D721Med (cell line): ENCODE measurements around the gene DSCAM.

Experiments
- DNase-seq: peaks from one replicate; pipeline ENCODE4 v3.0.0; 2011; ENCODE audit warnings: low spot score; ENCODE audit not compliant: insufficient read length
- FAIRE-seq: peaks from 2 replicates; lab custom pipeline; 2011; peaks lifted over from hg19 to GRCh38; lab: Jason Lieb, UNC
- TF ChIP-seq, protein P1 (sequence below): IDR thresholded peaks from 2 replicates; pipeline ENCODE4 v1.5.1; 2012; ENCODE audit warnings: mild to moderate bottlenecking, control low read depth; ENCODE audit not compliant: insufficient read depth; ENCODE audit errors: missing control alignments

DSCAM gene

GRCh38 chr21:40684726-40685125 lies 162.2 kb downstream of the DSCAM start:
- DNase-seq (no peak), FAIRE-seq (no peak)
- TF ChIP-seq, protein P1, sequence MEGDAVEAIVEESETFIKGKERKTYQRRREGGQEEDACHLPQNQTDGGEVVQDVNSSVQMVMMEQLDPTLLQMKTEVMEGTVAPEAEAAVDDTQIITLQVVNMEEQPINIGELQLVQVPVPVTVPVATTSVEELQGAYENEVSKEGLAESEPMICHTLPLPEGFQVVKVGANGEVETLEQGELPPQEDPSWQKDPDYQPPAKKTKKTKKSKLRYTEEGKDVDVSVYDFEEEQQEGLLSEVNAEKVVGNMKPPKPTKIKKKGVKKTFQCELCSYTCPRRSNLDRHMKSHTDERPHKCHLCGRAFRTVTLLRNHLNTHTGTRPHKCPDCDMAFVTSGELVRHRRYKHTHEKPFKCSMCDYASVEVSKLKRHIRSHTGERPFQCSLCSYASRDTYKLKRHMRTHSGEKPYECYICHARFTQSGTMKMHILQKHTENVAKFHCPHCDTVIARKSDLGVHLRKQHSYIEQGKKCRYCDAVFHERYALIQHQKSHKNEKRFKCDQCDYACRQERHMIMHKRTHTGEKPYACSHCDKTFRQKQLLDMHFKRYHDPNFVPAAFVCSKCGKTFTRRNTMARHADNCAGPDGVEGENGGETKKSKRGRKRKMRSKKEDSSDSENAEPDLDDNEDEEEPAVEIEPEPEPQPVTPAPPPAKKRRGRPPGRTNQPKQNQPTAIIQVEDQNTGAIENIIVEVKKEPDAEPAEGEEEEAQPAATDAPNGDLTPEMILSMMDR: no peak

DNA sequence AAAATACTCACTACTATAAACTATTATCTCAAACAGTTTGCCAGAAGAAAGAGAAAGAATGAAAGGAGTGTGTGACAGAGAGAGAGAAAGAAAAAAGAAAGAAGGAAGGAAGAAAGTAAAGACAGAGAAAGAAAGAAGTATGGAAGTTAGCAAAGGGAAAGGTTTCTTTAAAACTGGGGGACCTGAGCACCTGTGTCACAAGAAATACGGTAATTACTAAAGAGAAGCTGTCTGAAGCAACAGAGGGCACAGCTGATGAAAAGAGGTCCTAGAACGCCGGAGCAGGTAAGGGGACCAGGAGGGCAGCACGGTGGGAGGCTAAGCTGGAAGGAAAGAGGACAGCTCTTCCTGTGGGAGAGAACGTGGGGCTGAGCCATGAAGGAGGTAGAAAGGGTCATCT lies 163.6 kb downstream of the DSCAM start:
- DNase-seq (no peak), FAIRE-seq (no peak)
- TF ChIP-seq, protein P1: no peak

GRCh38 chr21:40681164-40681859 lies 165.6 kb downstream of the DSCAM start:
- TF ChIP-seq, protein P1: no peak
- no peak for FAIRE-seq
- no peak for DNase-seq

DNA sequence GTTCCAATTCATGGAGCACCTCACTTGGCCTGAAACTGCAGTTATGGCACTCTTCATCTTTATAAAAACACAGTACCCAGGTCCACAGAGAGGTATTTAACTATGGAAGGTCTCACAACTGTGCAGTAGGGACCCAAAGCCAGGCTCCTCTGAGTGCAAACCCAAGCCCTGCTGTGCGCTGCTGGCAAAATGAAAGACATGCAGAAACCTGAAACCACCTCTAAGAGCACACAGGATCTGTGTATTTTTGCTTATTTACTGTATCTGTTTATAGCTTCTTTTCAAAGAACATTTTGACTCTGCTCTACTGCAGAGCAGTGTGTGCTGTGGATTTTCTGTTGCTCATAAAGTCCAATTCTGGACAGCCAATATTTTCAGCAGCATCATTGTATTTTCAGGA lies 166.6 kb downstream of the DSCAM start:
- TF ChIP-seq, protein P1: no peak
- no peak for DNase-seq
- no peak for FAIRE-seq

DNA sequence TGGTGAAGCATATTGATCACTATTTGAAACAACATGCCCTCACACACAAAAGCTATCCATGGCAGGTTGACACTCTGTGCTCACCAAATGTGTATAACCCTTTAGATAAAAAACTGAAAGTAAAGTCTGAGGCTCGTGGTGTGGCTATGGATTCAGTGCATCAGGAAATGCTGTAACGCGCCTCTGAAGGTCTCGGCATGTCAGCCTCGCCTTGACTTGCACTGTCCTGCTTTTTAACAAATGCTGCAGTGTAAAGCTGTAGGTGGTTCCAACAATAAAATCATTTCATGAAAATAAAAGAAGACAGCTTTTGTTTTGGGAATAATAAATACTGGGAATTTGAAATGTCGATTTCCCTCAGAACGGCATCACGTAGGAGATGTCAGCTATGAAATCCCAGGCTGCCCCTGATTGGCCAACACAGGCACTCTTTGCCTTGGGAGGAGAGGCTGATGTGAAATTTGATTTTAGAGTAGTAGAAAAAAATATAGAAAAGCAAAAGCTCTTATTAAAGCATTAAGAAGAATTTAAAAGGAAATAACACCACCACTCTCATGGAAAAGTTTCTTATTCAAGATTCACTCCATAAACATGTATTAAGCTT lies 168.2 kb downstream of the DSCAM start:
- TF ChIP-seq, protein P1: no peak
- no peak for DNase-seq
- FAIRE-seq: no peak

- DNase-seq: no peak
- TF ChIP-seq, protein P1: no peak
- FAIRE-seq: no peak
Observed at GRCh38 chr21:40675017-40675416, 171.9 kb downstream of the DSCAM start.

GRCh38 chr21:40672602-40673001 lies 174.4 kb downstream of the DSCAM start:
- FAIRE-seq (no peak), DNase-seq (no peak)
- TF ChIP-seq, protein P1: no peak
